SU-DHL-6 (cell line): ENCODE results near the gene ADARB2.

Experiments
- CTCF ChIP-seq: fragments of 200-600 bp; sonication (generic); IDR thresholded peaks from one replicate; pipeline ENCODE4 v1.5.1; 2017; ENCODE audit warnings: antibody characterized with exemption, mild to moderate bottlenecking, low read length, moderate library complexity; ENCODE audit not compliant: insufficient read depth, poor library complexity, severe bottlenecking
- EZH2phosphoT487 ChIP-seq: fragments of 200-600 bp; sonication (generic), shearing (Covaris generic); conservative IDR thresholded peaks from 2 replicates; pipeline ENCODE4 v1.6.1; 2018; ENCODE audit warnings: mild to moderate bottlenecking, antibody characterized with exemption, low read length, moderate library complexity, mixed read lengths

GRCh38 chr10:1179346-1180070 is 557.8 kb downstream of the ADARB2 start:
- TF ChIP-seq EZH2phosphoT487 (no peak), CTCF (no peak)
